ENCODE data around the gene TMEM248. TPM values are rescaled to one million over a fixed set of nuclear protein-coding genes. Genes with fewer than 3 reads are reported as not detected.

The TMEM248 gene
- total and polyA plus RNA-seq, 2 of the 8 experiments (the other 6 are each of a cell fraction or from before 2014, with no cell fraction given) = 63.6 to 126 TPM

DNA sequence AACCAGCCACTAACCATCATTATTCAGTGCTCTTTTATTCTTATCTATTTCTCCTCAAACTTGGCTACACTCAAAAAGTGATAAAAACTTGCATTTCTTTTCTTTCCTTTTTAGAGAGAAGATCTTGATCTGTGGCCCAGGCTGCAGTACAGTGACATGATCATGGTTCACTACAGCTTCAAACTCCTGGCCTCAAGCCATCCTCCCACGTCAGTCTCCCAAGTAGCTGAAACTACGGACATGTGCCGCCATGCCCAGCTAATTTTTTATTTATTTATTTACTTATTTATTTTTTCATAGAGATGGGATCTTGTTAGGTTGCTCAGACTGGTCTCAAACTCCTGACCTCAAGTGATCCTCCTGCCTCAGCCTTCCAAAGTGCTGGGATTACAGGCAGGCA, 24.6 kb upstream of the TMEM248 start (continued):
- TF ChIP-seq, protein P1, sequence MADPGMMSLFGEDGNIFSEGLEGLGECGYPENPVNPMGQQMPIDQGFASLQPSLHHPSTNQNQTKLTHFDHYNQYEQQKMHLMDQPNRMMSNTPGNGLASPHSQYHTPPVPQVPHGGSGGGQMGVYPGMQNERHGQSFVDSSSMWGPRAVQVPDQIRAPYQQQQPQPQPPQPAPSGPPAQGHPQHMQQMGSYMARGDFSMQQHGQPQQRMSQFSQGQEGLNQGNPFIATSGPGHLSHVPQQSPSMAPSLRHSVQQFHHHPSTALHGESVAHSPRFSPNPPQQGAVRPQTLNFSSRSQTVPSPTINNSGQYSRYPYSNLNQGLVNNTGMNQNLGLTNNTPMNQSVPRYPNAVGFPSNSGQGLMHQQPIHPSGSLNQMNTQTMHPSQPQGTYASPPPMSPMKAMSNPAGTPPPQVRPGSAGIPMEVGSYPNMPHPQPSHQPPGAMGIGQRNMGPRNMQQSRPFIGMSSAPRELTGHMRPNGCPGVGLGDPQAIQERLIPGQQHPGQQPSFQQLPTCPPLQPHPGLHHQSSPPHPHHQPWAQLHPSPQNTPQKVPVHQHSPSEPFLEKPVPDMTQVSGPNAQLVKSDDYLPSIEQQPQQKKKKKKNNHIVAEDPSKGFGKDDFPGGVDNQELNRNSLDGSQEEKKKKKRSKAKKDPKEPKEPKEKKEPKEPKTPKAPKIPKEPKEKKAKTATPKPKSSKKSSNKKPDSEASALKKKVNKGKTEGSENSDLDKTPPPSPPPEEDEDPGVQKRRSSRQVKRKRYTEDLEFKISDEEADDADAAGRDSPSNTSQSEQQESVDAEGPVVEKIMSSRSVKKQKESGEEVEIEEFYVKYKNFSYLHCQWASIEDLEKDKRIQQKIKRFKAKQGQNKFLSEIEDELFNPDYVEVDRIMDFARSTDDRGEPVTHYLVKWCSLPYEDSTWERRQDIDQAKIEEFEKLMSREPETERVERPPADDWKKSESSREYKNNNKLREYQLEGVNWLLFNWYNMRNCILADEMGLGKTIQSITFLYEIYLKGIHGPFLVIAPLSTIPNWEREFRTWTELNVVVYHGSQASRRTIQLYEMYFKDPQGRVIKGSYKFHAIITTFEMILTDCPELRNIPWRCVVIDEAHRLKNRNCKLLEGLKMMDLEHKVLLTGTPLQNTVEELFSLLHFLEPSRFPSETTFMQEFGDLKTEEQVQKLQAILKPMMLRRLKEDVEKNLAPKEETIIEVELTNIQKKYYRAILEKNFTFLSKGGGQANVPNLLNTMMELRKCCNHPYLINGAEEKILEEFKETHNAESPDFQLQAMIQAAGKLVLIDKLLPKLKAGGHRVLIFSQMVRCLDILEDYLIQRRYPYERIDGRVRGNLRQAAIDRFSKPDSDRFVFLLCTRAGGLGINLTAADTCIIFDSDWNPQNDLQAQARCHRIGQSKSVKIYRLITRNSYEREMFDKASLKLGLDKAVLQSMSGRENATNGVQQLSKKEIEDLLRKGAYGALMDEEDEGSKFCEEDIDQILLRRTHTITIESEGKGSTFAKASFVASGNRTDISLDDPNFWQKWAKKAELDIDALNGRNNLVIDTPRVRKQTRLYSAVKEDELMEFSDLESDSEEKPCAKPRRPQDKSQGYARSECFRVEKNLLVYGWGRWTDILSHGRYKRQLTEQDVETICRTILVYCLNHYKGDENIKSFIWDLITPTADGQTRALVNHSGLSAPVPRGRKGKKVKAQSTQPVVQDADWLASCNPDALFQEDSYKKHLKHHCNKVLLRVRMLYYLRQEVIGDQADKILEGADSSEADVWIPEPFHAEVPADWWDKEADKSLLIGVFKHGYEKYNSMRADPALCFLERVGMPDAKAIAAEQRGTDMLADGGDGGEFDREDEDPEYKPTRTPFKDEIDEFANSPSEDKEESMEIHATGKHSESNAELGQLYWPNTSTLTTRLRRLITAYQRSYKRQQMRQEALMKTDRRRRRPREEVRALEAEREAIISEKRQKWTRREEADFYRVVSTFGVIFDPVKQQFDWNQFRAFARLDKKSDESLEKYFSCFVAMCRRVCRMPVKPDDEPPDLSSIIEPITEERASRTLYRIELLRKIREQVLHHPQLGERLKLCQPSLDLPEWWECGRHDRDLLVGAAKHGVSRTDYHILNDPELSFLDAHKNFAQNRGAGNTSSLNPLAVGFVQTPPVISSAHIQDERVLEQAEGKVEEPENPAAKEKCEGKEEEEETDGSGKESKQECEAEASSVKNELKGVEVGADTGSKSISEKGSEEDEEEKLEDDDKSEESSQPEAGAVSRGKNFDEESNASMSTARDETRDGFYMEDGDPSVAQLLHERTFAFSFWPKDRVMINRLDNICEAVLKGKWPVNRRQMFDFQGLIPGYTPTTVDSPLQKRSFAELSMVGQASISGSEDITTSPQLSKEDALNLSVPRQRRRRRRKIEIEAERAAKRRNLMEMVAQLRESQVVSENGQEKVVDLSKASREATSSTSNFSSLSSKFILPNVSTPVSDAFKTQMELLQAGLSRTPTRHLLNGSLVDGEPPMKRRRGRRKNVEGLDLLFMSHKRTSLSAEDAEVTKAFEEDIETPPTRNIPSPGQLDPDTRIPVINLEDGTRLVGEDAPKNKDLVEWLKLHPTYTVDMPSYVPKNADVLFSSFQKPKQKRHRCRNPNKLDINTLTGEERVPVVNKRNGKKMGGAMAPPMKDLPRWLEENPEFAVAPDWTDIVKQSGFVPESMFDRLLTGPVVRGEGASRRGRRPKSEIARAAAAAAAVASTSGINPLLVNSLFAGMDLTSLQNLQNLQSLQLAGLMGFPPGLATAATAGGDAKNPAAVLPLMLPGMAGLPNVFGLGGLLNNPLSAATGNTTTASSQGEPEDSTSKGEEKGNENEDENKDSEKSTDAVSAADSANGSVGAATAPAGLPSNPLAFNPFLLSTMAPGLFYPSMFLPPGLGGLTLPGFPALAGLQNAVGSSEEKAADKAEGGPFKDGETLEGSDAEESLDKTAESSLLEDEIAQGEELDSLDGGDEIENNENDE (IDR thresholded peaks at IDR 0.05; ENCODE audit: insufficient replicate concordance, low read length) = no peak
- no peak for TF ChIP-seq RNF2 (IDR thresholded peaks at IDR 0.05; ENCODE audit: borderline replicate concordance, low read depth, low read length, missing control alignments, poor library complexity, severe bottlenecking)
- no peak for TF ChIP-seq HDAC6 (IDR thresholded peaks at IDR 0.05; ENCODE audit: low read depth, low read length)
- no peak for TF ChIP-seq POLR2AphosphoS5 (IDR thresholded peaks at IDR 0.05; ENCODE audit: low read depth, low read length)
- no peak for TF ChIP-seq YY1 (IDR thresholded peaks at IDR 0.05; ENCODE audit: low read depth, low read length)
- no peak for TF ChIP-seq BCL11A (IDR thresholded peaks at IDR 0.05; ENCODE audit: low read depth in 2 of 2, low read length in 2 of 2)
- TF ChIP-seq SRF (IDR thresholded peaks at IDR 0.05; ENCODE audit: low read depth, low read length) = no peak

Measured in H1 (cell line).